ENCODE data around the gene BTBD9.

GRCh38 chr6:38305995-38306681 lies 333.6 kb downstream of the BTBD9 start:
- TF ChIP-seq POLR2A (IDR thresholded peaks at IDR 0.05): no peak
- TF ChIP-seq, protein P1, sequence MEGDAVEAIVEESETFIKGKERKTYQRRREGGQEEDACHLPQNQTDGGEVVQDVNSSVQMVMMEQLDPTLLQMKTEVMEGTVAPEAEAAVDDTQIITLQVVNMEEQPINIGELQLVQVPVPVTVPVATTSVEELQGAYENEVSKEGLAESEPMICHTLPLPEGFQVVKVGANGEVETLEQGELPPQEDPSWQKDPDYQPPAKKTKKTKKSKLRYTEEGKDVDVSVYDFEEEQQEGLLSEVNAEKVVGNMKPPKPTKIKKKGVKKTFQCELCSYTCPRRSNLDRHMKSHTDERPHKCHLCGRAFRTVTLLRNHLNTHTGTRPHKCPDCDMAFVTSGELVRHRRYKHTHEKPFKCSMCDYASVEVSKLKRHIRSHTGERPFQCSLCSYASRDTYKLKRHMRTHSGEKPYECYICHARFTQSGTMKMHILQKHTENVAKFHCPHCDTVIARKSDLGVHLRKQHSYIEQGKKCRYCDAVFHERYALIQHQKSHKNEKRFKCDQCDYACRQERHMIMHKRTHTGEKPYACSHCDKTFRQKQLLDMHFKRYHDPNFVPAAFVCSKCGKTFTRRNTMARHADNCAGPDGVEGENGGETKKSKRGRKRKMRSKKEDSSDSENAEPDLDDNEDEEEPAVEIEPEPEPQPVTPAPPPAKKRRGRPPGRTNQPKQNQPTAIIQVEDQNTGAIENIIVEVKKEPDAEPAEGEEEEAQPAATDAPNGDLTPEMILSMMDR (IDR thresholded peaks at IDR 0.05): no peak

Data from Peyer's patch (tissue), 4 donors.